H9 (cell line): ENCODE results near the gene MRPL52. TPM values are rescaled to one million over a fixed set of nuclear protein-coding genes. Genes with fewer than 3 reads are reported as not detected.
"Not testable (repeated sequence)": the region's sequence is repeated elsewhere in the genome, so short reads cannot be mapped to it uniquely, and the experiment has no call there.

Source experiments
- DNase-seq: peaks from one replicate; pipeline ENCODE4 v3.0.0-alpha.2; 2017
- H2AFZ ChIP-seq: one replicate; pipeline ENCODE4 v1.6.1; 2013; ENCODE audit warnings: mild to moderate bottlenecking, low read length, control low read depth, moderate library complexity
- H2AK5ac ChIP-seq: 2 replicates; pipeline ENCODE4 v1.6.1; 2013; ENCODE audit warnings: low read length, control low read depth, mixed read lengths; ENCODE audit not compliant: insufficient read length
- H2BK120ac ChIP-seq: one replicate; pipeline ENCODE4 v1.6.1; 2013; ENCODE audit warnings: low read depth, mild to moderate bottlenecking, low read length, control low read depth, inconsistent platforms; ENCODE audit not compliant: poor library complexity, severe bottlenecking
- H2BK12ac ChIP-seq: 2 replicates; pipeline ENCODE4 v1.6.1; 2013; ENCODE audit warnings: low read length, control low read depth, mixed read lengths, low read depth; ENCODE audit not compliant: insufficient read length
- H2BK15ac ChIP-seq: 2 replicates; pipeline ENCODE4 v1.6.1; 2013; ENCODE audit warnings: low read depth, low read length, control low read depth
- H2BK20ac ChIP-seq: one replicate; pipeline ENCODE4 v1.6.1; 2013; ENCODE audit warnings: low read depth, mild to moderate bottlenecking, low read length, control low read depth, inconsistent platforms; ENCODE audit not compliant: poor library complexity, severe bottlenecking
- H2BK5ac ChIP-seq: 2 replicates; pipeline ENCODE4 v1.6.1; 2013; ENCODE audit warnings: low read length, control low read depth, mixed read lengths; ENCODE audit not compliant: insufficient read length
- H3K14ac ChIP-seq: 2 replicates; pipeline ENCODE4 v1.6.1; 2013; ENCODE audit warnings: low read length, control low read depth; ENCODE audit not compliant: insufficient read depth
- H3K18ac ChIP-seq: 2 replicates; pipeline ENCODE4 v1.6.1; 2013; ENCODE audit warnings: low read depth, mild to moderate bottlenecking, mixed read lengths, low read length, control low read depth; ENCODE audit not compliant: insufficient read length
- H3K23ac ChIP-seq: 2 replicates; pipeline ENCODE4 v1.6.1; 2013; ENCODE audit warnings: low read length, control low read depth, mixed read lengths, low read depth; ENCODE audit not compliant: insufficient read length
- H3K23me2 ChIP-seq: 2 replicates; pipeline ENCODE4 v1.6.1; 2013; ENCODE audit warnings: low read depth, mild to moderate bottlenecking, mixed read lengths, low read length, control low read depth; ENCODE audit not compliant: insufficient read length, poor library complexity, severe bottlenecking
- H3K27ac ChIP-seq: 2 replicates; pipeline ENCODE4 v1.5.1; 2013; ENCODE audit warnings: low read length, control low read depth, mixed read lengths, low read depth; ENCODE audit not compliant: insufficient read length
- H3K27me3 ChIP-seq: 2 replicates; pipeline ENCODE4 v1.6.1; 2013; ENCODE audit warnings: low read length, control low read depth, inconsistent platforms; ENCODE audit not compliant: insufficient read depth
- H3K4ac ChIP-seq: 2 replicates; pipeline ENCODE4 v1.6.1; 2013; ENCODE audit warnings: low read depth, mild to moderate bottlenecking, control low read depth, inconsistent platforms, low read length, moderate library complexity
- H3K4me1 ChIP-seq: 2 replicates; pipeline ENCODE4 v1.6.1; 2013; ENCODE audit warnings: low read length, control low read depth, inconsistent platforms; ENCODE audit not compliant: insufficient read depth
- H3K4me2 ChIP-seq: 2 replicates; pipeline ENCODE4 v1.6.1; 2013; ENCODE audit warnings: low read length, control low read depth, mixed read lengths; ENCODE audit not compliant: insufficient read length, insufficient read depth
- H3K56ac ChIP-seq: 2 replicates; pipeline ENCODE4 v1.6.1; 2013; ENCODE audit warnings: low read depth, mild to moderate bottlenecking, mixed read lengths, low read length, control low read depth; ENCODE audit not compliant: insufficient read length
- H3K79me1 ChIP-seq: 2 replicates; pipeline ENCODE4 v1.6.1; 2013; ENCODE audit warnings: low read depth, mild to moderate bottlenecking, moderate library complexity, low read length, control low read depth, inconsistent platforms; ENCODE audit not compliant: insufficient read depth, poor library complexity, severe bottlenecking
- H3K79me2 ChIP-seq: 2 replicates; pipeline ENCODE4 v1.6.1; 2013; ENCODE audit warnings: low read length, control low read depth, inconsistent platforms; ENCODE audit not compliant: insufficient read depth
- H3K9ac ChIP-seq: 2 replicates; pipeline ENCODE4 v1.6.1; 2013; ENCODE audit warnings: low read length, control low read depth, mixed read lengths; ENCODE audit not compliant: insufficient read length; ENCODE audit errors: extremely low read depth
- H3K9me3 ChIP-seq: one replicate; pipeline ENCODE4 v1.6.1; 2013; ENCODE audit warnings: low read depth, low read length, inconsistent platforms; ENCODE audit not compliant: control insufficient read depth
- H3T11ph ChIP-seq: one replicate; pipeline ENCODE4 v1.6.1; 2013; ENCODE audit warnings: mild to moderate bottlenecking, low read length, control low read depth, inconsistent platforms
- H4K20me1 ChIP-seq: one replicate; pipeline ENCODE4 v1.6.1; 2013; ENCODE audit not compliant: control insufficient read depth, insufficient read length, insufficient read depth
- H4K5ac ChIP-seq: 2 replicates; pipeline ENCODE4 v1.6.1; 2013; ENCODE audit warnings: low read depth, mild to moderate bottlenecking, mixed read lengths, low read length, control low read depth; ENCODE audit not compliant: insufficient read length
- H4K8ac ChIP-seq: replicated peaks from 2 replicates; pipeline ENCODE4 v1.6.1; 2013; ENCODE audit warnings: low read length, control low read depth, mixed read lengths, low read depth; ENCODE audit not compliant: insufficient read length
- H4K91ac ChIP-seq: 2 replicates; pipeline ENCODE4 v1.6.1; 2013; ENCODE audit warnings: low read depth, mild to moderate bottlenecking, moderate library complexity, mixed read lengths, low read length, control low read depth; ENCODE audit not compliant: insufficient read length
- H3K27ac Mint-ChIP-seq, 3 experiments: 2 replicates in 2 of 3; 3 replicates in 1 of 3; pipeline ENCODE4 v1.8.0; 2020 to 2021; ENCODE audit warnings: mixed read lengths in 3 of 3, mild to moderate bottlenecking in 1 of 3, moderate library complexity in 1 of 3
- H3K27me3 Mint-ChIP-seq: 2 replicates; pipeline ENCODE4 v1.8.0; 2021; ENCODE audit warnings: low read depth, mild to moderate bottlenecking, moderate library complexity, mixed read lengths
- H3K36me3 Mint-ChIP-seq, 3 experiments: 2 replicates in 2 of 3; 3 replicates in 1 of 3; pipeline ENCODE4 v1.8.0; 2020 to 2021; ENCODE audit warnings: low read depth in 3 of 3, mixed read lengths in 3 of 3; ENCODE audit not compliant: insufficient read depth in 1 of 3
- H3K4me1 Mint-ChIP-seq, 2 experiments: 2 replicates each; pipeline ENCODE4 v1.8.0; 2020; ENCODE audit warnings: mixed read lengths in 2 of 2
- H3K4me3 Mint-ChIP-seq, 2 experiments: 2 replicates in 1 of 2; 3 replicates in 1 of 2; pipeline ENCODE4 v1.8.0; 2020 to 2021; ENCODE audit warnings: mild to moderate bottlenecking in 2 of 2, mixed read lengths in 2 of 2, moderate library complexity in 1 of 2
- H3K9me3 Mint-ChIP-seq, 2 experiments: 2 replicates in 1 of 2; 3 replicates in 1 of 2; pipeline ENCODE4 v1.8.0; 2020; ENCODE audit warnings: mild to moderate bottlenecking in 2 of 2, mixed read lengths in 2 of 2, moderate library complexity in 1 of 2
- CTCF ChIP-seq: fragments of 200-600 bp; sonication (generic); conservative IDR thresholded peaks from 3 replicates; pipeline ENCODE4 v1.8.0; 2021; ENCODE audit warnings: antibody characterized with exemption, mild to moderate bottlenecking
- WGBS: extraction: QIAGEN DNeasy Blood & Tissue Kit; methylation state at CpG from one replicate; pipeline ENCODE4 v1.1.7; 2013; ENCODE audit warnings: missing lambda C conversion rate, low lambda C conversion rate, mixed read lengths; ENCODE audit not compliant: insufficient read length; ENCODE audit errors: extremely low coverage; 5-methylcytosine and 5-hydroxymethylcytosine counted together
- total RNA-seq: library from RNA; stranded (reverse); gene quantifications from 2 replicates; pipeline ENCODE4 v1.2.1, GENCODE V29; 2021

The MRPL52 gene
- total RNA-seq, 1 experiment from 2014 or later = 190 TPM

- H2AFZ ChIP-seq = no peak overlapping the region
These were observed 21.5 kb downstream of the MRPL52 start for GRCh38 chr14:22850944-22851764.

GRCh38 chr14:22852178-22852577, 22.5 kb downstream of the MRPL52 start:
- not testable (repeated sequence) for H3K14ac ChIP-seq, H3K23ac ChIP-seq, H3K4me2 ChIP-seq, H3K9me3 ChIP-seq, H2AFZ ChIP-seq, H2BK120ac ChIP-seq, H3K27ac Mint-ChIP-seq, H3K18ac ChIP-seq, DNase-seq, H3K9ac ChIP-seq, H3K27me3 Mint-ChIP-seq, H4K8ac ChIP-seq, H3K4ac ChIP-seq, H4K5ac ChIP-seq, H3K79me1 ChIP-seq, H2BK20ac ChIP-seq, H4K91ac ChIP-seq, H3K27ac ChIP-seq, H2BK15ac ChIP-seq, H3K36me3 Mint-ChIP-seq, H3K56ac ChIP-seq, H2BK5ac ChIP-seq, H3K4me1 ChIP-seq, H3K79me2 ChIP-seq, H3K27me3 ChIP-seq, H3K23me2 ChIP-seq, H2AK5ac ChIP-seq, H2BK12ac ChIP-seq, H3K4me3 Mint-ChIP-seq, H4K20me1 ChIP-seq, H3K9me3 Mint-ChIP-seq, H3T11ph ChIP-seq
- no CpG with 5 or more reads among the region's 12 CpGs for WGBS
- H3K4me1 Mint-ChIP-seq = peaks cover 21 to 27% of the 10 kb centered on the region in 2 experiments

More at GRCh38 chr14:22850944-22851764, 21.5 kb downstream of the MRPL52 start:
- H2BK120ac ChIP-seq = no peak overlapping the region
- H4K8ac ChIP-seq = no peak overlapping the region
- WGBS = no CpG with 5 or more reads among the region's 9 CpGs
- H3T11ph ChIP-seq = no peak overlapping the region
- H3K18ac ChIP-seq = no peak overlapping the region
- H3K14ac ChIP-seq = no peak overlapping the region; the same call in 1 of the 2 replicates
- H2BK12ac ChIP-seq = no peak overlapping the region
- Mint-ChIP-seq H3K27ac (no peak overlapping the region), H3K4me3 (no peak overlapping the region), H3K4me1 (peaks cover 21 to 27% of the 10 kb centered on the region in 2 experiments), H3K9me3 (no peaks in the 10 kb centered on the region), H3K27me3 (no peaks in the 10 kb centered on the region; the same call in 1 of the 2 replicates), H3K36me3 (peaks cover 3 to 6% (median 3%) of the 10 kb centered on the region in 3 experiments; a peak in 4 of 7 replicates)
- H4K20me1 ChIP-seq = no peaks in the 10 kb centered on the region
- H3K27me3 ChIP-seq = no peaks in the 10 kb centered on the region
- no peak overlapping the region for H2BK5ac ChIP-seq
- no peak overlapping the region for H3K4ac ChIP-seq
- H2BK20ac ChIP-seq = no peak overlapping the region
- H3K4me2 ChIP-seq = no peak overlapping the region
- no peak overlapping the region for H3K27ac ChIP-seq
- no peak overlapping the region for H3K23ac ChIP-seq
- no peak for DNase-seq
- H2AK5ac ChIP-seq = no peak overlapping the region
- H3K79me2 ChIP-seq = no peaks in the 10 kb centered on the region
- H4K91ac ChIP-seq = no peak overlapping the region
- H3K9ac ChIP-seq = no peak overlapping the region
- no peak overlapping the region for H4K5ac ChIP-seq
- no peaks in the 10 kb centered on the region for H3K9me3 ChIP-seq
- H3K79me1 ChIP-seq = no peaks in the 10 kb centered on the region
- TF ChIP-seq CTCF = no peak
- H3K4me1 ChIP-seq = peaks cover 2% of the 10 kb centered on the region; the same call in 1 of the 2 replicates
- H3K23me2 ChIP-seq = no peaks in the 10 kb centered on the region
- no peak overlapping the region for H3K56ac ChIP-seq
- no peak overlapping the region for H2BK15ac ChIP-seq
